GM12874 (cell line): ENCODE results near the gene ZNF451.

ENCODE experiments used
- CTCF ChIP-seq: IDR thresholded peaks from 2 replicates; pipeline ENCODE4 v1.5.1; 2011; ENCODE audit warnings: low read depth, mild to moderate bottlenecking, control low read depth, low read length, moderate library complexity; ENCODE audit not compliant: insufficient read depth

Gene ZNF451

GRCh38 chr6:57106990-57107389, 17.0 kb downstream of the ZNF451 start:
- no peak for TF ChIP-seq CTCF

DNA sequence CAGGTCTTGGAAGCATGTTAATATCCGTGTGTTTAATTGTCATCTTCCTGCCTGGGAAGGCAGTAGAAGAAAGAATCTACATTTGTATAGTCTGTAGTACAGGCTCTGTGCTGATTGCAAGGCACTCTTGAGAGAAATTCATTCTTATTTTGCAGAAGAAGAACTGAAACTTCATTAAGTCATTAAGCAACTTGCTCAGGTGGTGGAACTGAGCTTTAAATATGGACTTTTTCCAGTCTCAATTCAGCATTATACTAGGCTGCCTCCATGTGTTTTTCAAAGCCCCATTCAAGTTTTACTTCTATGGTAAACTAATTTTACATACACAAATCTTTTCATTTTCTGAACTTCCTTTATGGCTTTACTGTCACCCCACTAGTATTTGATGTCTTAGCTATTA, 18.7 kb downstream of the ZNF451 start:
- TF ChIP-seq CTCF: no peak

DNA sequence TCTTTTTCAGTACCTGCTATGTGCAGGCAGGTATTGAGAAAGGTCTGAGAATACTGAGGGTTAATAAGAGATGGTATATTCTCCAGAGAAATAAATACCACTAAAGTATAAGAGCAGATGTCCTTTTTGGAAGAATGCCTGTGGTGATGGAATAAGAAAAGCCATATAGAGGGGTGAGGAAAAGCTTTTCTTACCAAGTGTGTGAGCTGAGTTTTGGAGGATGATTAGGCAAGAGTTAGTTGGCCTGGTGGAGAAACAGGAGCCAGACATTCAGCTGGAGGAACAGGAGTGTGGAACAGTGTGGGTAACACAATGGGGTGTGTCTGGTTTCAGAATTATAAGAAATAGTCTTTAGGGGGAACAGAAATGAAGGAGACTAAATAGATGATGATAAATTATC, 19.9 kb downstream of the ZNF451 start:
- TF ChIP-seq CTCF: no peak

GRCh38 chr6:57113105-57113504, 23.1 kb downstream of the ZNF451 start:
- no peak for TF ChIP-seq CTCF

DNA sequence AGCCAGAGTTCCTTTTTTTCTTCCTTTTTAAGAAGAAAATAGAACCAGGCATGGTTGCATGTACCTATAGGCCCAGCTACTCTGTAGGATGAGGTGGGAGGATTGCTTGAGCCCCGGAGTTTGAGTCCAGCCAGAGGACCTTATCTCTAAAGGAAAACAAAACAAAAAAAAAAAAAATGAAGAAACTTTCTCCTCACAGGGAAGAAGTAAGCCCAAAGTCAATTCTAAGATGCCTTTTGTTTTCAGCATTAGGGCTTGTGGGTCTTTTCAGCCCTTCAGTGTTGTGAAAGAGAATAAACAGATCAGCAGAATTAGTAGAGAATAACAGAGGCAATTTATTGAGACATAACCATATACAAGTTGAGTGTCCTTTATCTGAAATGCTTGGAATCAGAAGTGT, 26.8 kb downstream of the ZNF451 start:
- no peak for TF ChIP-seq CTCF

DNA sequence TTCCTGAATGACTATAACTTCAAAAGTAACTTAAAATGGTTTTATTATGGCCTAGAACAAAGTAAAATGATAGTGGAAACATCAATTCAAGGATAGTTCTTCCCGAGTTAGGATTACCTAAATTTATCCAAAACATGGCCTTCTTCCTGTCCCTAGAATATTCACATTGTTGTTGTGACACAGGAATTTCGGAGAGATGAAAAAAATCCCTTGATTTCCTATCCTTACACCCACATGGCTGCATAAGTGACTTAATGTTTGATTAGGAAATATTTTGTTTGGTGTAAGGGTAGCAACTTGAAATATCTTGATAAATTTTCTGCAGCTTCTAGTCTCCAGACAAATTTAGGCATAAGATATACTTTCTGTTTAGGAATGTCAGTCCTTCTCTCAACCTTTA, 27.8 kb downstream of the ZNF451 start:
- TF ChIP-seq CTCF: no peak

DNA sequence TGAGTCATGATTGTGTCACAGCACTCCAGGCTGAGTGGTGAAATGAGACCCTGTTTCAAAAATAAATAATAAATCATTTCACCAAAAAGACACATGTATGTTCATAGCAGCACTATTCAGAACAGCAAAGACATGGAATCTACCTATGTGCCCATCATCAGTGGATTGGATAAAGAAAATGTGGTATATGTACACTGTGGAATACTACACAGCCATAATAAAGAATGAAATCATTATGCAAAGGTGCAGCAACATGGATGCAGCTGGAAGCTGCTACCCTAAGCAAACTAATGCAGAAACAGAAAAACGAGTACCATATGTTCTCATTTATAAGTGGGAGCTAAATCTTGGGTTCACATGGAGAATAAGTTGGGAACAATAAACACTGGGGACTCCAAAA, 33.1 kb downstream of the ZNF451 start:
- TF ChIP-seq CTCF: no peak

- TF ChIP-seq CTCF: no peak
These were observed 37.8 kb downstream of the ZNF451 start for GRCh38 chr6:57127763-57128162.
